GM10266 (cell line): Measurements from ENCODE around the gene ATXN7.

Source experiments
- DNase-seq: peaks from one replicate; pipeline ENCODE4 v3.0.0; 2012; ENCODE audit errors: extremely low spot score
- TF ChIP-seq, protein P1 (sequence below): IDR thresholded peaks from 2 replicates; pipeline ENCODE4 v1.5.1; 2012; ENCODE audit warnings: mild to moderate bottlenecking, low read depth; ENCODE audit not compliant: control insufficient read depth, insufficient read depth; ENCODE audit errors: missing control alignments

The ATXN7 gene

DNA sequence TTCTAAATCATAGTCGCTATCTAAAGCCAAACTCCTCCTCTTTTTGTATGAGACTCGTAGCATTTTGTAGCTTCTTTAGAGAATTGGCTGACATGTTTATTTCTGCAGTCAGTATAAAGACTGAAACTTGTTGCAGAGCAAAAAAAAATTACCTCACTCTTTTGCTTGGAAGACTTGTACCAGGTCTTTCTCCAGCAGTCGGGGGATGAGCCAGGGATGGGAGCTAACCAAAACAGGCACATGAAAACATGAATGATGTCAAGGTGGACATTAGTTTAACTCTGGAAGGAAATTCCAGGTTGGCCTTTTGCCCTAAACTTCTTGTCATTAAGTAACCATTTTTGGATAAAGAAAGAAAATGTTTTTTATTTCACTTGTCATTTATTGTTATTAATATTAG lies 95.5 kb downstream of the ATXN7 start:
- no peak for DNase-seq
- TF ChIP-seq, protein P1, sequence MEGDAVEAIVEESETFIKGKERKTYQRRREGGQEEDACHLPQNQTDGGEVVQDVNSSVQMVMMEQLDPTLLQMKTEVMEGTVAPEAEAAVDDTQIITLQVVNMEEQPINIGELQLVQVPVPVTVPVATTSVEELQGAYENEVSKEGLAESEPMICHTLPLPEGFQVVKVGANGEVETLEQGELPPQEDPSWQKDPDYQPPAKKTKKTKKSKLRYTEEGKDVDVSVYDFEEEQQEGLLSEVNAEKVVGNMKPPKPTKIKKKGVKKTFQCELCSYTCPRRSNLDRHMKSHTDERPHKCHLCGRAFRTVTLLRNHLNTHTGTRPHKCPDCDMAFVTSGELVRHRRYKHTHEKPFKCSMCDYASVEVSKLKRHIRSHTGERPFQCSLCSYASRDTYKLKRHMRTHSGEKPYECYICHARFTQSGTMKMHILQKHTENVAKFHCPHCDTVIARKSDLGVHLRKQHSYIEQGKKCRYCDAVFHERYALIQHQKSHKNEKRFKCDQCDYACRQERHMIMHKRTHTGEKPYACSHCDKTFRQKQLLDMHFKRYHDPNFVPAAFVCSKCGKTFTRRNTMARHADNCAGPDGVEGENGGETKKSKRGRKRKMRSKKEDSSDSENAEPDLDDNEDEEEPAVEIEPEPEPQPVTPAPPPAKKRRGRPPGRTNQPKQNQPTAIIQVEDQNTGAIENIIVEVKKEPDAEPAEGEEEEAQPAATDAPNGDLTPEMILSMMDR, result no peak

DNA sequence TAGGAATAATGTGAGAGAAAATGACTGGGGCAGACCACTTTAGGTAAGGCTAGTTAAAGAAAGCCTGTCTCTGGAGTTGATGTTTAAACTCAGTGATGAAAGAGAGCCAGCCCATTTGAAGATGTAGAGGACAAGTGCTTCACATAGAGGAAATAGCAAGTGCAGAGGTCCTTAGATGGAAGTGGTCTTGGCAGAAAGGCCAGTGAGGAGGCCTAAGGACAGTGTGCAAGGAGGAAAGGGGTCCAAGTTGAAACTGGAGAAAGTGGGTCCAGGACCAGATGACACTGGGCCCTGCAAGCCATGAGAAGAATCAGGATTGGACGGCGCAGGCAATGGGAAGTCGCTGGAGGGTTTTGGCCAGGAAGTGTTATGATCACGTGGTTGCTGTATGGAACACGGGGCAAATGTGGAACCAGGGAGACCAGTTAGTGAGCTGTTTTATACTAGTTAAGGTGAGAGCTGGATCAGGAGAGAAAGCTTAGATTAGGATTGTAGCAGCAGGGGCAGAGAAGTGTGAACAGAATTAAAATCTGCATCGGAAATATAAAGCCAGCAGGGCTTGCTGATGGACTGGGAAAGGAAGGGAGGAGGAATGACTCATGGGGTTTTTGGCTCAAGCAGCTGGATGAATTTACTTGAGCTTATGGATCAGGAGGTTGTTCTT lies 96.5 kb downstream of the ATXN7 start:
- TF ChIP-seq, protein P1, result no peak
- DNase-seq, result no peak

DNA sequence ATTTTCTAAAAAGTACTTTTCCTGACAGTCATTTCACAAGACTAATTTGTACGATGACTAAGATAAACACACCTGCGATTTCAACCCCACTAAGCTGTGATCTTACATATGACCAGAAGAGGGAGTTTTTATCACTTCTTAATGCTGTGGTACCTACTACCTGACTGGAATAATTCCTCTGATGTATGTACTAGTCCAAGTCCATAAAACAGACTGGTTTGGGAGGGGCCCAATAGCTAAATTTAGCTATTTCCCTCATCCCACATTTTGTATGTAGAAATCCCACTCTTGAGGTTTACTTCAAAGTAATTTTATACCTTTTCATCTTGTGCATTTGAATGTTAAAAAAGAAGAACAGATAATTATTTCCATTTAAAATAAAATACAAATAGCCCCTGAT lies 98.2 kb downstream of the ATXN7 start:
- DNase-seq, result peak; percentile 33

DNA sequence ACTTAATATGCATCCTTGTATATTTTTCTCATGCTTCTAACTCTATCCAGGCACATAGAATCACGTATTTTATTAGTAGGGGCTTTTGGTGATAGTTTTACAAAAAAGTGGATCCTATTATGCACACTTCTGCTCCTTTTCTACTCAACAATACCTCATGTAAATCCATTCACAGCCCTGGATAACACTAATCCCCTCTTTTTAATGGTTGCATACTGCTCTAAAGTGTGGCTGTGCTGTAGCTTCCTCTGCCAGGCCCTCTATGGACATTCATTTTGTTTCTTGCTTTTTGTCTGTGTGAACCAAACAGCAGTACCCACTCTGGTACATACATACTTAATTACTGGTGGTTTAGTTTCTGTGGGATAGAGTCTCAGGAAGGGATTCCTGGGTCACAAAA lies 99.8 kb downstream of the ATXN7 start:
- TF ChIP-seq, protein P1, result no peak
- DNase-seq, result no peak

More for the DNA sequence above, 98.2 kb downstream of the ATXN7 start:
- TF ChIP-seq, protein P1, result peak; percentile 52

DNA sequence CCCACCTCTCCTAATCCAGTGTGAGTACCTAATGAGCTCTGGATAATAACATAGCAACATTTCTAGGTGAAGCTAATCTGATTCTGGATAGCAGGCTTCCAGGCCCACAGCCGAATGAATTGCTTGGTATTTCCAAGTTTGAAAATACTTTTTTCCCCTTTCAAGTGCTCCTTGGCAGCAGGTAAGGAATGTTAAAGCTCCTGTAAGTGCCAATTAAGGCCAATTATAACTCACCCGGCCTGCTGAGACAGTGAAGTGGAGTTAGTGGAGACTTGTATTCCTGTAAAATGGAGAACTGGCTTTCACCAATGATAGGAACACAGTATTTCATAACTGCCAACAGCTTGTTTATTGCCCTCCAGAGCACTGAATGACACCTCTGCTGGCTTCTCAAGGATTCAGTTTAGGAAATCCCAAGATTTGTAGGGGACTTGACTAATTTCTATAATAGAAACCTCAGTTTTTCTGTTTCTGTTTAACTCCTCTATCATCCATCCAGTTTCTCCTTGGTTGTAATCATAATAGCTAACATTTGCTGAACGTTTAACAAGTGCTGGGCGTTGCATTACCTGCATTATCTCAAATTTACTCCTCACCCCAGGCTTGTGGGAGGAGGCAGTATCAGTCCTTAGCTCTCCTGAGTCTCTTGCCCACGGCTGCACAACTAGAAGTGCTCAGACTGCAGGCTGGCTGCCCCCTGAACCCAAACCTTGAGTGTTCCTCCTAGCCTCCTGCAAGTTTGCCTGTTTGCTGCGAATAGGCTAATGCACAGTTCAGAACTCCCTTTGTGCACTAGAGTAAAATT lies 101.2 kb downstream of the ATXN7 start:
- DNase-seq, result no peak
- TF ChIP-seq, protein P1, result no peak

DNA sequence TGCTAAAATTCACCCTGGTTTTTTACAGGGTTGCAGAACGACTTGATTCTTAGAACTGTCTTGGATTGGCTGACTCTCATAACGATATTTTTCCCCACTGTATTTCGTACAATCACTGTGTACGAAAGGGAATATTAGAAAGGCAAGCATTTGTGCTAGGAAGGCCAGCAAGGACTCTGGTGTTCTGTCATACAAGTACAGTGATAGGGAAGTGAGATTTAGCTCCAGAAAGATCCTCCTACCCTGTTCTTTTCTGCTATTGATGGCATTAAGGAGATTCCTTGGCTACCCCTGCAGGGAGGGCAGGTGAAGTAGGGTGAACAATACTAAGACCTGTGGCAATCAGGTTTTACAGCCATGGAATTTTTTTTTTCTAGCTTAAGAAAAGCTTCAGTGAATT lies 102.3 kb downstream of the ATXN7 start:
- no peak for DNase-seq
- TF ChIP-seq, protein P1, result no peak

DNA sequence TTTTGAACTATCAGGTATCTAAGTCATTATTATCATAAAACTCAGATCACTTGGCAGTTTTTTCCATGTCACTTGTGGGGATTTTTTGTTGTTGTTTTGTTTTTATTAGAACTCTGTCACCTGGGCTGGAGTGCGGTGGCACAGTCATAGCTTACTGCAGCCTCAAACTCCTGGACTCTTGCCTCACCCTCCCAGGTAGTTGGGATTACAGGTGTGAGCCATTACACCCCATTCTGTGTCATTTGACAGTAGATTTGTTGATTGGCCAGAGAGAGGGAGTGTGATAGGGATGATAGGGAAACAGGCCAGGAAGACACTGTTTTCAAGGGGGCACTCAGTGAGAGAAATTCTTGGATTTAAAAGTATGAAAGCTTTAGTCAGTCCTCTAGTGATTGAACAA lies 103.2 kb downstream of the ATXN7 start:
- DNase-seq, result no peak
- TF ChIP-seq, protein P1, result no peak
